ENCODE measurements around the gene POU6F1.

GRCh38 chr12:51190820-51191219 is 27.0 kb downstream of the POU6F1 start:
- no peak for TF ChIP-seq CTCF (IDR thresholded peaks at IDR 0.05; ENCODE audit: poor library complexity, severe bottlenecking)
- no peak for TF ChIP-seq TAF1 (IDR thresholded peaks at IDR 0.05; ENCODE audit: low read depth)

Measured in neural cell (in vitro differentiated cells).